Left lung (tissue), 10 donors: ENCODE results near the gene FDXR. TPM values are rescaled to one million over a fixed set of nuclear protein-coding genes. Genes with fewer than 3 reads are reported as not detected.

ENCODE experiments used
- ATAC-seq: fragments of 200-7000 bp; cut with Tn5 transposase; one replicate; pipeline ENCODE4 v1.9.1; 2020; ENCODE audit warnings: moderate library complexity
- DNase-seq, 4 donors: peaks; one replicate each; pipeline ENCODE4 v3.0.0-alpha.2; 2013 to 2020
- H3K27ac ChIP-seq, 2 donors: fragments of 200-600 bp; sonication (generic) in 1 of 2; one replicate each; pipeline versions ENCODE4 v1.5.0 to v1.8.0; 2020 to 2021
- H3K27me3 ChIP-seq, 2 donors: fragments of 200-600 bp; sonication (generic) in 1 of 2; one replicate each; pipeline versions ENCODE4 v1.5.0 to v1.8.0; 2020 to 2021
- H3K36me3 ChIP-seq, 2 donors: fragments of 200-600 bp; sonication (generic) in 1 of 2; one replicate each; pipeline versions ENCODE4 v1.5.0 to v1.8.0; 2020 to 2021
- H3K4me1 ChIP-seq, 2 donors: fragments of 200-600 bp; one replicate each; pipeline ENCODE4 v1.8.0; 2021
- H3K4me3 ChIP-seq, 2 donors: fragments of 200-600 bp; sonication (generic) in 1 of 2; one replicate each; pipeline versions ENCODE4 v1.5.0 to v1.8.0; 2020 to 2021; ENCODE audit warnings: mild to moderate bottlenecking in 1 of 2
- H3K9me3 ChIP-seq, 2 donors: fragments of 200-600 bp; sonication (generic) in 1 of 2; one replicate each; pipeline versions ENCODE4 v1.5.0 to v1.8.0; 2020 to 2021
- CTCF ChIP-seq, 2 donors: fragments of 200-600 bp; sonication (generic) in 1 of 2; IDR thresholded peaks; one replicate each; pipeline versions ENCODE4 v1.5.0 to v1.8.0; 2021; ENCODE audit warnings: antibody characterized with exemption in 2 of 2
- intact Hi-C, 2 donors: fragments of 100-400 bp; cut with DNase I; formaldehyde crosslinking; loops; one replicate each; pipeline versions ENCODE4 v1.11.2 to v1.14.2; 2022
- polyA plus RNA-seq, 6 donors: library from polyadenylated mRNA; unstranded; fragments of 120-200 nt; gene quantifications; one replicate each; pipeline ENCODE4 v1.2.1, GENCODE V29; 2013; ENCODE audit not compliant: insufficient read length in 6 of 6
- total RNA-seq, 2 donors: library from RNA; stranded (reverse); fragmentation: NEBNext Ultra II Directional; extraction: Animal tissue kit (Norgen Biotek cat#: 25700); gene quantifications; one replicate each; pipeline ENCODE4 v1.2.1, GENCODE V29; 2021
- donor health status: DM: no; HTN: yes; CAD: no.
- donor health status: DM: no; HTN: no; CAD: no.

The FDXR gene
- total and polyA plus RNA-seq, 8 donors: 5.3 to 17.2 (median 7.2) TPM

GRCh38 chr17:74875155-74875976 lies 2.6 kb upstream of the FDXR start:
- Histone ChIP-seq H3K27ac (no peak overlapping the region), H3K9me3 (no peaks in the 10 kb centered on the region), H3K36me3 (no peaks in the 10 kb centered on the region), H3K4me1 (peaks cover 4 to 14% of the 10 kb centered on the region in 2 donors), H3K4me3 (no peak overlapping the region), H3K27me3 (peaks cover 0 to 13% of the 10 kb centered on the region in 2 donors)
- no peak for DNase-seq
- TF ChIP-seq CTCF (IDR thresholded peaks at IDR 0.05): no peak
- intact Hi-C loops: no loop called here
- no peak for ATAC-seq

- ATAC-seq (no peak), DNase-seq (no peak)
- Histone ChIP-seq H3K4me1 (peaks cover 4 to 14% of the 10 kb centered on the region in 2 donors), H3K27ac (no peak overlapping the region), H3K36me3 (no peaks in the 10 kb centered on the region), H3K4me3 (no peak overlapping the region), H3K27me3 (peaks cover 0 to 13% of the 10 kb centered on the region in 2 donors), H3K9me3 (no peaks in the 10 kb centered on the region)
- intact Hi-C loops: no loop called here
- TF ChIP-seq CTCF (IDR thresholded peaks at IDR 0.05): no peak
These were observed 1.8 kb upstream of the FDXR start for GRCh38 chr17:74874615-74875037.

- ATAC-seq (no peak), DNase-seq (no peak)
- no peak for TF ChIP-seq CTCF (IDR thresholded peaks at IDR 0.05)
- Histone ChIP-seq H3K4me1 (peaks cover 4 to 14% of the 10 kb centered on the region in 2 donors), H3K36me3 (no peaks in the 10 kb centered on the region), H3K27me3 (peaks cover 0 to 13% of the 10 kb centered on the region in 2 donors), H3K4me3 (peak overlapping the region; percentile 44 to 58), H3K27ac (peak overlapping the region; percentile 81 to 90), H3K9me3 (no peaks in the 10 kb centered on the region)
- intact Hi-C loops: no loop called here
These were observed 1.2 kb upstream of the FDXR start for GRCh38 chr17:74873874-74874614.

- Histone ChIP-seq H3K4me1 (peaks cover 4 to 14% of the 10 kb centered on the region in 2 donors), H3K27me3 (peaks cover 0 to 10% of the 10 kb centered on the region in 2 donors), H3K36me3 (no peaks in the 10 kb centered on the region), H3K27ac (peak overlapping the region; percentile 81 to 90), H3K9me3 (no peaks in the 10 kb centered on the region), H3K4me3 (peak overlapping the region; percentile 58)
- DNase-seq (peak; percentile 94 to 100 (median 99)), ATAC-seq (peak; percentile 93)
- no peak for TF ChIP-seq CTCF (IDR thresholded peaks at IDR 0.05)
- intact Hi-C loops: no loop called here
These were observed 461 bp upstream of the FDXR start for GRCh38 chr17:74873037-74873873.
